Ishikawa (cell line): ENCODE measurements around the gene RER1.

Source experiments
- CEBPB ChIP-seq: IDR thresholded peaks from 2 replicates; pipeline ENCODE4 v1.6.1; 2012
- CREB1 ChIP-seq: IDR thresholded peaks from 2 replicates; pipeline ENCODE4 v1.6.1; 2012; ENCODE audit warnings: low read depth
- EGR1 ChIP-seq: IDR thresholded peaks from 2 replicates; pipeline ENCODE4 v1.6.1; 2012
- EP300 ChIP-seq: IDR thresholded peaks from 2 replicates; pipeline ENCODE4 v1.6.1; 2012; ENCODE audit warnings: borderline replicate concordance
- FOXM1 ChIP-seq: IDR thresholded peaks from 2 replicates; pipeline ENCODE4 v1.6.1; 2012; ENCODE audit warnings: low read depth, borderline replicate concordance
- MAX ChIP-seq: IDR thresholded peaks from 2 replicates; pipeline ENCODE4 v1.6.1; 2012
- NFIC ChIP-seq: IDR thresholded peaks from 2 replicates; pipeline ENCODE4 v1.6.1; 2012
- RAD21 ChIP-seq: IDR thresholded peaks from 2 replicates; pipeline ENCODE4 v1.6.1; 2012; ENCODE audit warnings: low read depth
- REST ChIP-seq: IDR thresholded peaks from 2 replicates; pipeline ENCODE4 v1.6.1; 2012; ENCODE audit warnings: low read depth, mild to moderate bottlenecking
- TAF1 ChIP-seq: IDR thresholded peaks from 2 replicates; pipeline ENCODE4 v1.6.1; 2012; ENCODE audit warnings: low read depth, mild to moderate bottlenecking
- TCF12 ChIP-seq: IDR thresholded peaks from 2 replicates; pipeline ENCODE4 v1.6.1; 2012; ENCODE audit warnings: low read depth
- TEAD4 ChIP-seq: IDR thresholded peaks from 2 replicates; pipeline ENCODE4 v1.6.1; 2012
- USF1 ChIP-seq: IDR thresholded peaks from 2 replicates; pipeline ENCODE4 v1.6.1; 2012
- YY1 ChIP-seq: IDR thresholded peaks from 2 replicates; pipeline ENCODE4 v1.6.1; 2012; ENCODE audit warnings: low read depth
- ZBTB7A ChIP-seq: IDR thresholded peaks from 2 replicates; pipeline ENCODE4 v1.6.1; 2012; ENCODE audit warnings: low read depth

Gene RER1

GRCh38 chr1:2418791-2419320 lies 27.2 kb downstream of the RER1 start:
- TF ChIP-seq FOXM1: no peak
- TF ChIP-seq TAF1: no peak
- TF ChIP-seq EGR1: no peak
- no peak for TF ChIP-seq USF1
- TF ChIP-seq NFIC: no peak
- no peak for TF ChIP-seq CREB1
- TF ChIP-seq TCF12: no peak
- TF ChIP-seq REST: no peak
- no peak for TF ChIP-seq ZBTB7A
- TF ChIP-seq MAX: no peak
- TF ChIP-seq CEBPB: no peak
- TF ChIP-seq YY1: no peak

GRCh38 chr1:2419416-2419815 lies 27.8 kb downstream of the RER1 start:
- TF ChIP-seq RAD21 (no peak), ZBTB7A (no peak), NFIC (no peak), USF1 (no peak), FOXM1 (no peak), CEBPB (no peak), YY1 (no peak), MAX (no peak), TCF12 (no peak)

- TF ChIP-seq TAF1: no peak
- no peak for TF ChIP-seq YY1
- TF ChIP-seq NFIC: no peak
- no peak for TF ChIP-seq CEBPB
- no peak for TF ChIP-seq EGR1
- TF ChIP-seq TEAD4: no peak
- no peak for TF ChIP-seq CREB1
- TF ChIP-seq REST: no peak
- TF ChIP-seq RAD21: no peak
- no peak for TF ChIP-seq MAX
- TF ChIP-seq EP300: no peak
- TF ChIP-seq ZBTB7A: no peak
- TF ChIP-seq FOXM1: no peak
- no peak for TF ChIP-seq USF1
- TF ChIP-seq TCF12: no peak
Measured at GRCh38 chr1:2422523-2422922, 30.9 kb downstream of the RER1 start.

- no peak for TF ChIP-seq TEAD4
- TF ChIP-seq CREB1: no peak
- TF ChIP-seq TAF1: no peak
- TF ChIP-seq NFIC: no peak
- TF ChIP-seq TCF12: no peak
- no peak for TF ChIP-seq EGR1
- TF ChIP-seq MAX: no peak
- TF ChIP-seq EP300: no peak
- TF ChIP-seq ZBTB7A: no peak
- no peak for TF ChIP-seq YY1
Measured at GRCh38 chr1:2425892-2426291, 34.3 kb downstream of the RER1 start.

GRCh38 chr1:2426540-2426939 lies 34.9 kb downstream of the RER1 start:
- TF ChIP-seq CREB1: no peak
- TF ChIP-seq USF1: no peak
- TF ChIP-seq EGR1: no peak
- no peak for TF ChIP-seq TCF12
- no peak for TF ChIP-seq FOXM1
- no peak for TF ChIP-seq TEAD4
- no peak for TF ChIP-seq REST
- no peak for TF ChIP-seq RAD21
- TF ChIP-seq TAF1: no peak
- TF ChIP-seq NFIC: no peak
- TF ChIP-seq MAX: no peak
- TF ChIP-seq ZBTB7A: no peak
- no peak for TF ChIP-seq EP300
- no peak for TF ChIP-seq CEBPB
- TF ChIP-seq YY1: no peak
